Liver (tissue), 9 donors: ENCODE results near the gene BCAT1. TPM values are rescaled to one million over a fixed set of nuclear protein-coding genes. Genes with fewer than 3 reads are reported as not detected.

Source experiments
- DNase-seq: peaks from one replicate; pipeline ENCODE4 v3.0.0-alpha.2; 2017; ENCODE audit warnings: low spot score
- H3K27ac ChIP-seq, 2 donors: one replicate each; pipeline ENCODE4 v1.7.0; 2013; ENCODE audit warnings: inconsistent platforms in 2 of 2, low read length in 2 of 2, control low read depth in 1 of 2, low read depth in 1 of 2, mild to moderate bottlenecking in 1 of 2
- H3K27me3 ChIP-seq, 4 donors: one replicate each; pipeline versions ENCODE4 v1.6.1 to v1.7.0; 2013; ENCODE audit warnings: low read length in 3 of 4, inconsistent platforms in 1 of 4, mild to moderate bottlenecking in 1 of 4, moderate library complexity in 1 of 4; ENCODE audit not compliant: control insufficient read depth in 4 of 4, insufficient read depth in 4 of 4
- H3K36me3 ChIP-seq, 4 donors: one replicate each; pipeline versions ENCODE4 v1.6.1 to v1.7.0; 2013; ENCODE audit warnings: low read length in 3 of 4, mild to moderate bottlenecking in 3 of 4, low read depth in 1 of 4, moderate library complexity in 1 of 4; ENCODE audit not compliant: control insufficient read depth in 4 of 4, insufficient read depth in 3 of 4
- H3K4me1 ChIP-seq, 4 donors: one replicate each; pipeline versions ENCODE4 v1.6.1 to v1.7.0; 2013; ENCODE audit warnings: low read length in 3 of 4, mild to moderate bottlenecking in 3 of 4, moderate library complexity in 1 of 4; ENCODE audit not compliant: control insufficient read depth in 4 of 4, insufficient read depth in 4 of 4
- H3K4me3 ChIP-seq, 3 donors: one replicate each; pipeline versions ENCODE4 v1.6.1 to v1.7.0; 2013; ENCODE audit warnings: low read length in 3 of 3, control low read depth in 1 of 3, low read depth in 1 of 3, mild to moderate bottlenecking in 1 of 3
- H3K9ac ChIP-seq, 2 donors: one replicate each; pipeline ENCODE4 v1.7.0; 2013; ENCODE audit warnings: low read length in 2 of 2, mild to moderate bottlenecking in 2 of 2, moderate library complexity in 2 of 2, control low read depth in 1 of 2, low read depth in 1 of 2
- H3K9me3 ChIP-seq, 4 donors: one replicate each; pipeline versions ENCODE4 v1.6.1 to v1.7.0; 2013; ENCODE audit warnings: low read length in 3 of 4; ENCODE audit not compliant: control insufficient read depth in 4 of 4
- EGR1 ChIP-seq, 2 donors: IDR thresholded peaks; 2 replicates each; pipeline ENCODE4 v1.6.1; 2016 to 2018; ENCODE audit warnings: antibody characterized with exemption in 2 of 2, low read depth in 2 of 2
- FOXA1 ChIP-seq: IDR thresholded peaks from 2 replicates; pipeline ENCODE4 v1.6.1; 2016; ENCODE audit warnings: antibody characterized with exemption
- FOXA2 ChIP-seq: IDR thresholded peaks from 2 replicates; pipeline ENCODE4 v1.6.1; 2016; ENCODE audit warnings: antibody characterized with exemption
- GABPA ChIP-seq, 2 donors: IDR thresholded peaks in 1 of 2; conservative IDR thresholded peaks in 1 of 2; 2 replicates each; pipeline ENCODE4 v1.6.1; 2016; ENCODE audit warnings: antibody characterized with exemption in 2 of 2, mild to moderate bottlenecking in 1 of 2, moderate library complexity in 1 of 2
- HNF4A ChIP-seq, 2 donors: conservative IDR thresholded peaks; 2 replicates each; pipeline ENCODE4 v1.6.1; 2016; ENCODE audit warnings: antibody characterized with exemption in 2 of 2, mild to moderate bottlenecking in 2 of 2
- HNF4G ChIP-seq: IDR thresholded peaks from 2 replicates; pipeline ENCODE4 v1.6.1; 2016; ENCODE audit warnings: antibody characterized with exemption
- JUND ChIP-seq, 2 donors: IDR thresholded peaks; 2 replicates each; pipeline ENCODE4 v1.6.1; 2016; ENCODE audit warnings: antibody characterized with exemption in 2 of 2
- NR2F2 ChIP-seq: IDR thresholded peaks from 2 replicates; pipeline ENCODE4 v1.6.1; 2016; ENCODE audit warnings: antibody characterized with exemption
- RAD21 ChIP-seq, 2 donors: IDR thresholded peaks; 2 replicates each; pipeline ENCODE4 v1.6.1; 2016; ENCODE audit warnings: antibody characterized with exemption in 2 of 2, mild to moderate bottlenecking in 2 of 2
- RXRA ChIP-seq, 2 donors: IDR thresholded peaks; 2 replicates each; pipeline ENCODE4 v1.6.1; 2017 to 2018; ENCODE audit warnings: antibody characterized with exemption in 2 of 2, mild to moderate bottlenecking in 1 of 2
- SP1 ChIP-seq: IDR thresholded peaks from 2 replicates; pipeline ENCODE4 v1.6.1; 2018; ENCODE audit warnings: antibody characterized with exemption, mild to moderate bottlenecking
- TAF1 ChIP-seq: conservative IDR thresholded peaks from 2 replicates; pipeline ENCODE4 v1.6.1; 2016; ENCODE audit warnings: antibody characterized with exemption, mild to moderate bottlenecking
- YY1 ChIP-seq: IDR thresholded peaks from 2 replicates; pipeline ENCODE4 v1.6.1; 2016; ENCODE audit warnings: antibody characterized with exemption, mild to moderate bottlenecking
- WGBS: extraction: QIAGEN DNeasy Blood & Tissue Kit; methylation state at CpG from one replicate; pipeline ENCODE4 v1.1.7; 2013; 5-methylcytosine and 5-hydroxymethylcytosine counted together
- polyA plus RNA-seq, 2 donors: library from polyadenylated mRNA; stranded (reverse) in 1 of 2; unstranded in 1 of 2; fragments of 200-250 nt in 1 of 2; fragments of >200 nt in 1 of 2; fragmentation: Nextera tagmentation in 1 of 2; extraction: Ambion mirVana in 1 of 2; gene quantifications; one replicate each; pipeline versions ENCODE4 v1.2.1 to v1.2.3, GENCODE V29; 2013 to 2015
- total RNA-seq, 2 donors: library from RNA; depleted of rRNA; stranded (reverse); fragments of >200 nt; gene quantifications; one replicate each; pipeline ENCODE4 v1.2.3, GENCODE V29; 2014
- TF ChIP-seq, protein P1 (sequence below): IDR thresholded peaks from 2 replicates; pipeline ENCODE4 v1.6.1; 2016; ENCODE audit warnings: antibody characterized with exemption, mild to moderate bottlenecking
- TF ChIP-seq, protein P2 (sequence below): IDR thresholded peaks from 2 replicates; pipeline ENCODE4 v1.6.1; 2016; ENCODE audit warnings: antibody characterized with exemption
- TF ChIP-seq, protein P3 (sequence below): IDR thresholded peaks from 2 replicates; pipeline ENCODE4 v1.6.1; 2016; ENCODE audit warnings: antibody characterized with exemption
- TF ChIP-seq, protein P4 (sequence below): IDR thresholded peaks from 2 replicates; pipeline ENCODE4 v1.6.1; 2016; ENCODE audit warnings: antibody characterized with exemption
- TF ChIP-seq, protein P5 (sequence below): fragments of 150-350 bp; IDR thresholded peaks from 2 replicates; pipeline ENCODE4 v1.5.1; 2017; ENCODE audit warnings: improper control_type of control experiment, low read depth, low read length; ENCODE audit not compliant: missing input control
- donor health status: healthy.
- donor health status: healthy.
- donor health status: healthy.
- donor health status: healthy.
- donor health status: healthy.

The BCAT1 gene
- total and polyA plus RNA-seq, 4 donors: 0.14 to 10.0 (median 0.85) TPM

DNA sequence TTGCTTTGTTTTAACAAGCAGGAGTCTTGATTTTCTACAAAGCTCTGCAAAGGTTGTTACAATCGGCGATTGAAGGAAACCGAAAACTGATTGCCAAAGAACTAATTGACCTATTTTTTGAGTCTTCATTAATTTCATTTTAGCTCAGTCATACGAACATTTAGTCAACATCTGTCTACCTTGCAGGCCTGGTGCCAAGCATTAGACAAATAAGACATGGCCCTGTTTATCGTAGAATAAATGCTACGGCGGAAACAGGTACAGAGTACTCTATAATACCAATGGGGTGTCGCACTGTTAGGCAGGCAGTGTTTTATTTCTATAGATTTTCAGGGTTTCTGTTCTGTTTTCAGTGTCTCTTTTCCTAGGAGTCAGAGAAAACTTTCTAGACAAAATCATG is 171.5 kb downstream of the BCAT1 start (continued):
- TF ChIP-seq, protein P1, sequence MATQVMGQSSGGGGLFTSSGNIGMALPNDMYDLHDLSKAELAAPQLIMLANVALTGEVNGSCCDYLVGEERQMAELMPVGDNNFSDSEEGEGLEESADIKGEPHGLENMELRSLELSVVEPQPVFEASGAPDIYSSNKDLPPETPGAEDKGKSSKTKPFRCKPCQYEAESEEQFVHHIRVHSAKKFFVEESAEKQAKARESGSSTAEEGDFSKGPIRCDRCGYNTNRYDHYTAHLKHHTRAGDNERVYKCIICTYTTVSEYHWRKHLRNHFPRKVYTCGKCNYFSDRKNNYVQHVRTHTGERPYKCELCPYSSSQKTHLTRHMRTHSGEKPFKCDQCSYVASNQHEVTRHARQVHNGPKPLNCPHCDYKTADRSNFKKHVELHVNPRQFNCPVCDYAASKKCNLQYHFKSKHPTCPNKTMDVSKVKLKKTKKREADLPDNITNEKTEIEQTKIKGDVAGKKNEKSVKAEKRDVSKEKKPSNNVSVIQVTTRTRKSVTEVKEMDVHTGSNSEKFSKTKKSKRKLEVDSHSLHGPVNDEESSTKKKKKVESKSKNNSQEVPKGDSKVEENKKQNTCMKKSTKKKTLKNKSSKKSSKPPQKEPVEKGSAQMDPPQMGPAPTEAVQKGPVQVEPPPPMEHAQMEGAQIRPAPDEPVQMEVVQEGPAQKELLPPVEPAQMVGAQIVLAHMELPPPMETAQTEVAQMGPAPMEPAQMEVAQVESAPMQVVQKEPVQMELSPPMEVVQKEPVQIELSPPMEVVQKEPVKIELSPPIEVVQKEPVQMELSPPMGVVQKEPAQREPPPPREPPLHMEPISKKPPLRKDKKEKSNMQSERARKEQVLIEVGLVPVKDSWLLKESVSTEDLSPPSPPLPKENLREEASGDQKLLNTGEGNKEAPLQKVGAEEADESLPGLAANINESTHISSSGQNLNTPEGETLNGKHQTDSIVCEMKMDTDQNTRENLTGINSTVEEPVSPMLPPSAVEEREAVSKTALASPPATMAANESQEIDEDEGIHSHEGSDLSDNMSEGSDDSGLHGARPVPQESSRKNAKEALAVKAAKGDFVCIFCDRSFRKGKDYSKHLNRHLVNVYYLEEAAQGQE: no peak
- TF ChIP-seq NR2F2: no peak
- TF ChIP-seq SP1: no peak
- TF ChIP-seq FOXA2: no peak
- no peak for TF ChIP-seq GABPA (IDR thresholded peaks at IDR 0.05 in 1 of 2, conservative IDR thresholded peaks at IDR 0.05 in 1 of 2)

DNA sequence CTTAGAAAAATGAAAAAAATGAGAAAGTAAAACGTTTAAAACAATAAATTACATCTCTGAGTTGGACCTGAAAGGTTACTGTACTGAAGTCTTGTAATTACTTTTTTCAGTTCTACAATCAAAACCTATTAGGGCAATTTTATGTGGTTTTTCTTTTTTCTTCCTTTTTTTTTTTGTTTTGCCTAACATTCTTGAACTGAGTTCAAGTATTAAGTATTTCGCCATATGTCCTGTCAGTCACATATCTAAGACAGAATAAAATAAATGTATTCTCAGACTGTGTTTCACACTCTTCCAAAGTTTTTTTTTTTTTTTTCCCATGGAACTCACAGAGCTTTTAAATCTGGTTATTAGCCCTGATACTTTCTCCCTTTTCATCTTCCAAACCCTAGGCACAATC is 172.0 kb downstream of the BCAT1 start:
- no peak for DNase-seq
- 72% methylated on average over 2 of the region's 2 CpGs for WGBS
- no peaks in the 10 kb centered on the region for H3K4me1 ChIP-seq
- H3K9me3 ChIP-seq: no peaks in the 10 kb centered on the region
- H3K4me3 ChIP-seq: no peak overlapping the region
- peaks cover 0 to 5% (median 0%) of the 10 kb centered on the region in 4 donors for H3K27me3 ChIP-seq
- no peak overlapping the region for H3K9ac ChIP-seq
- no peak overlapping the region for H3K27ac ChIP-seq
- TF ChIP-seq RAD21 (IDR thresholded peaks at IDR 0.05) (no peak), TAF1 (no peak), FOXA1 (no peak), HNF4G (no peak), YY1 (no peak), JUND (IDR thresholded peaks at IDR 0.05) (no peak), SP1 (no peak), FOXA2 (no peak), EGR1 (IDR thresholded peaks at IDR 0.05; ENCODE audit: low read depth in 2 of 2) (no peak), HNF4A (conservative IDR thresholded peaks at IDR 0.05) (no peak), NR2F2 (no peak), RXRA (IDR thresholded peaks at IDR 0.05) (no peak)
- TF ChIP-seq, protein P2, sequence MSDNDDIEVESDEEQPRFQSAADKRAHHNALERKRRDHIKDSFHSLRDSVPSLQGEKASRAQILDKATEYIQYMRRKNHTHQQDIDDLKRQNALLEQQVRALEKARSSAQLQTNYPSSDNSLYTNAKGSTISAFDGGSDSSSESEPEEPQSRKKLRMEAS: no peak
- TF ChIP-seq, protein P3, sequence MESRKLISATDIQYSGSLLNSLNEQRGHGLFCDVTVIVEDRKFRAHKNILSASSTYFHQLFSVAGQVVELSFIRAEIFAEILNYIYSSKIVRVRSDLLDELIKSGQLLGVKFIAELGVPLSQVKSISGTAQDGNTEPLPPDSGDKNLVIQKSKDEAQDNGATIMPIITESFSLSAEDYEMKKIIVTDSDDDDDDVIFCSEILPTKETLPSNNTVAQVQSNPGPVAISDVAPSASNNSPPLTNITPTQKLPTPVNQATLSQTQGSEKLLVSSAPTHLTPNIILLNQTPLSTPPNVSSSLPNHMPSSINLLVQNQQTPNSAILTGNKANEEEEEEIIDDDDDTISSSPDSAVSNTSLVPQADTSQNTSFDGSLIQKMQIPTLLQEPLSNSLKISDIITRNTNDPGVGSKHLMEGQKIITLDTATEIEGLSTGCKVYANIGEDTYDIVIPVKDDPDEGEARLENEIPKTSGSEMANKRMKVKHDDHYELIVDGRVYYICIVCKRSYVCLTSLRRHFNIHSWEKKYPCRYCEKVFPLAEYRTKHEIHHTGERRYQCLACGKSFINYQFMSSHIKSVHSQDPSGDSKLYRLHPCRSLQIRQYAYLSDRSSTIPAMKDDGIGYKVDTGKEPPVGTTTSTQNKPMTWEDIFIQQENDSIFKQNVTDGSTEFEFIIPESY: no peak
- TF ChIP-seq, protein P1: no peak
- TF ChIP-seq, protein P4, sequence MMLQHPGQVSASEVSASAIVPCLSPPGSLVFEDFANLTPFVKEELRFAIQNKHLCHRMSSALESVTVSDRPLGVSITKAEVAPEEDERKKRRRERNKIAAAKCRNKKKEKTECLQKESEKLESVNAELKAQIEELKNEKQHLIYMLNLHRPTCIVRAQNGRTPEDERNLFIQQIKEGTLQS: no peak
- TF ChIP-seq, protein P5, sequence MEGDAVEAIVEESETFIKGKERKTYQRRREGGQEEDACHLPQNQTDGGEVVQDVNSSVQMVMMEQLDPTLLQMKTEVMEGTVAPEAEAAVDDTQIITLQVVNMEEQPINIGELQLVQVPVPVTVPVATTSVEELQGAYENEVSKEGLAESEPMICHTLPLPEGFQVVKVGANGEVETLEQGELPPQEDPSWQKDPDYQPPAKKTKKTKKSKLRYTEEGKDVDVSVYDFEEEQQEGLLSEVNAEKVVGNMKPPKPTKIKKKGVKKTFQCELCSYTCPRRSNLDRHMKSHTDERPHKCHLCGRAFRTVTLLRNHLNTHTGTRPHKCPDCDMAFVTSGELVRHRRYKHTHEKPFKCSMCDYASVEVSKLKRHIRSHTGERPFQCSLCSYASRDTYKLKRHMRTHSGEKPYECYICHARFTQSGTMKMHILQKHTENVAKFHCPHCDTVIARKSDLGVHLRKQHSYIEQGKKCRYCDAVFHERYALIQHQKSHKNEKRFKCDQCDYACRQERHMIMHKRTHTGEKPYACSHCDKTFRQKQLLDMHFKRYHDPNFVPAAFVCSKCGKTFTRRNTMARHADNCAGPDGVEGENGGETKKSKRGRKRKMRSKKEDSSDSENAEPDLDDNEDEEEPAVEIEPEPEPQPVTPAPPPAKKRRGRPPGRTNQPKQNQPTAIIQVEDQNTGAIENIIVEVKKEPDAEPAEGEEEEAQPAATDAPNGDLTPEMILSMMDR: no peak
- no peaks in the 10 kb centered on the region for H3K36me3 ChIP-seq
